ENCODE results near the gene GALNTL6. TPM values are rescaled to one million over a fixed set of nuclear protein-coding genes. Genes with fewer than 3 reads are reported as not detected.

Gene GALNTL6
- total and polyA plus RNA-seq, 2 of the 4 experiments (the other 2 are of a cell fraction): under 0.01 TPM; not detected in 1

DNA sequence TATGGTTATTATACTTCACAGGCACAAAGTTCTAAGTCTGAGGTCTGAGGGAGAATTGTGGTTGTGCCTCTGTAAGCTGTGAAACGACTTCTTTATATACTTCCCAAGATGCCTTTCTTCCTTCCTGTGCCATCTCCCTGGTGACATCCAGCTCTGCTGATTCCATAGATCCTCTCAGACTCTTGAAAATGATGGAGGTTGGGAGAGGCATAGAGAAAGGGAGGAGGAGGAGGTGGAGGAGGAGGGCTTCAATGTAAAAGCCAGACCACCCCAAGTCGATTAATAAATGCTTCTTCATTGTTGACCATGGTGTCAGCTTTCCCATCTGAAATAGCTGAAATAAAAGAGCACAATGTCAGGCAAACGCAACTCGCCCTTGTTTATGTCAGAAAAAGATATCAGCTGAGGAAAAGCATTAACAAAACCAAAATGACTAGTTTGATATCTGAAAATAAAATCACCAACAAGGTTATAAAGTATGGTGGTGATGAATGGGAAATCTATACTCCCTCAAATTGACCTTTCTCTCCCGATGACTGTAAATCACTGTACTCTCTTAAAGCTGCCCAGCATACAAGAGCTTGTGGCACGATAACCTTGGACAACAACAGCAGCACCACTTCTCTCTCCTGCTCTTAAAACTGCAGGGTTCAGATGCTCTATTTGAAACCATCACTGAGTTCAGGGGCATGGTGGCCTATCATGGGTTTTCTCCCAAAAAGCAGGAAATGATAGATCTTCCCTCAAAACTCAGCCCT, 1125.0 kb downstream of the GALNTL6 start:
- TF ChIP-seq, protein P1, sequence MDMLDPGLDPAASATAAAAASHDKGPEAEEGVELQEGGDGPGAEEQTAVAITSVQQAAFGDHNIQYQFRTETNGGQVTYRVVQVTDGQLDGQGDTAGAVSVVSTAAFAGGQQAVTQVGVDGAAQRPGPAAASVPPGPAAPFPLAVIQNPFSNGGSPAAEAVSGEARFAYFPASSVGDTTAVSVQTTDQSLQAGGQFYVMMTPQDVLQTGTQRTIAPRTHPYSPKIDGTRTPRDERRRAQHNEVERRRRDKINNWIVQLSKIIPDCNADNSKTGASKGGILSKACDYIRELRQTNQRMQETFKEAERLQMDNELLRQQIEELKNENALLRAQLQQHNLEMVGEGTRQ (IDR thresholded peaks at IDR 0.05; ENCODE audit: low read depth, low read length): no peak
- TF ChIP-seq RAD21 (IDR thresholded peaks at IDR 0.05; ENCODE audit: low read length) (no peak), BHLHE40 (IDR thresholded peaks at IDR 0.05; ENCODE audit: low read depth, low read length) (no peak), MXI1 (IDR thresholded peaks at IDR 0.05; ENCODE audit: borderline replicate concordance, low read depth, low read length) (no peak), CEBPB (IDR thresholded peaks at IDR 0.05; ENCODE audit: low read depth, low read length) (no peak), NFE2L2 (IDR thresholded peaks at IDR 0.05; ENCODE audit: low read depth, low read length) (no peak), RCOR1 (IDR thresholded peaks at IDR 0.05; ENCODE audit: insufficient replicate concordance, low read length) (no peak), SMC3 (IDR thresholded peaks at IDR 0.05; ENCODE audit: low read depth, low read length) (no peak), MAZ (IDR thresholded peaks at IDR 0.05; ENCODE audit: borderline replicate concordance, low read depth, low read length) (no peak), RFX5 (IDR thresholded peaks at IDR 0.05; ENCODE audit: low read depth, low read length) (no peak)
- TF ChIP-seq, protein P2, sequence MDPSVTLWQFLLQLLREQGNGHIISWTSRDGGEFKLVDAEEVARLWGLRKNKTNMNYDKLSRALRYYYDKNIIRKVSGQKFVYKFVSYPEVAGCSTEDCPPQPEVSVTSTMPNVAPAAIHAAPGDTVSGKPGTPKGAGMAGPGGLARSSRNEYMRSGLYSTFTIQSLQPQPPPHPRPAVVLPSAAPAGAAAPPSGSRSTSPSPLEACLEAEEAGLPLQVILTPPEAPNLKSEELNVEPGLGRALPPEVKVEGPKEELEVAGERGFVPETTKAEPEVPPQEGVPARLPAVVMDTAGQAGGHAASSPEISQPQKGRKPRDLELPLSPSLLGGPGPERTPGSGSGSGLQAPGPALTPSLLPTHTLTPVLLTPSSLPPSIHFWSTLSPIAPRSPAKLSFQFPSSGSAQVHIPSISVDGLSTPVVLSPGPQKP (IDR thresholded peaks at IDR 0.05; ENCODE audit: borderline replicate concordance, low read depth, low read length): no peak
- Histone ChIP-seq H2BK5ac (ENCODE audit: low read depth, low read length, poor library complexity, severe bottlenecking) (no peak overlapping the region), H3K23ac (ENCODE audit: low read depth, low read length) (no peak overlapping the region), H3K4ac (ENCODE audit: low read depth, low read length) (no peak overlapping the region), H3K27ac (ENCODE audit: insufficient read depth, low read length) (no peak overlapping the region), H2AFZ (replicated peaks; ENCODE audit: low read length, poor library complexity) (no peak overlapping the region), H2AK5ac (ENCODE audit: low read depth, low read length) (no peak overlapping the region), H3K4me3 (ENCODE audit: insufficient read depth, low read depth, low read length) (no peak overlapping the region), H3K9me3 (ENCODE audit: control insufficient read depth, insufficient read depth, low read length) (no peaks in the 10 kb centered on the region), H3K36me3 (ENCODE audit: control insufficient read depth, insufficient read depth, low read length) (no peaks in the 10 kb centered on the region), H4K5ac (ENCODE audit: low read depth, low read length) (no peak overlapping the region), H3K18ac (ENCODE audit: low read depth, low read length) (no peak overlapping the region), H3K56ac (ENCODE audit: extremely low read depth, insufficient read depth, low read length) (no peak overlapping the region), H2BK120ac (ENCODE audit: low read depth, low read length) (no peak overlapping the region), H4K8ac (ENCODE audit: low read depth in 2 of 2, low read length in 2 of 2) (no peak overlapping the region), H3K79me1 (ENCODE audit: low read depth in 1 of 2, low read length in 2 of 2) (no peaks in the 10 kb centered on the region), H4K20me1 (ENCODE audit: insufficient read depth, low read length) (no peaks in the 10 kb centered on the region), H3K9ac (ENCODE audit: low read depth, low read length) (no peak overlapping the region), H3K27me3 (ENCODE audit: control insufficient read depth, insufficient read depth, low read length) (0 out of 2 replicates have a peak, but pooled peaks cover 4% of the 10 kb centered on the region), H3K4me2 (ENCODE audit: low read depth, low read length) (no peak overlapping the region), H4K91ac (ENCODE audit: insufficient read depth, low read depth, low read length) (no peak overlapping the region), H2BK15ac (ENCODE audit: low read depth, low read length) (no peak overlapping the region), H3K14ac (replicated peaks; ENCODE audit: low read depth, low read length) (no peak overlapping the region), H2AK9ac (replicated peaks; ENCODE audit: low read depth, low read length, poor library complexity) (no peak overlapping the region), H2BK20ac (ENCODE audit: low read depth, low read length) (no peak overlapping the region), H3K4me1 (ENCODE audit: control insufficient read depth, insufficient read depth, low read length) (no peaks in the 10 kb centered on the region), H3K9me1 (ENCODE audit: insufficient read depth, low read length) (no peaks in the 10 kb centered on the region)
- DNase-seq (no peak), ATAC-seq (ENCODE audit: low read depth) (no peak)
- ChIA-PET POLR2A (ENCODE audit: unreplicated experiment) (interaction anchor here (0.8 kb wide), 1 partner anchor 9 kb away, joined by 3 read pairs; no protein-coding TSS in a partner anchor), CTCF (no interaction called here)
- intact Hi-C loops (cut with micrococcal nuclease) (no loop called here), dilution Hi-C loops (cut with HindIII; ENCODE audit: low sequenced_read_pairs, unreplicated experiment) (no loop called here), in situ Hi-C loops (cut with MboI; ENCODE audit: low sequenced_read_pairs) (no loop called here)
- whole genome bisulfite sequencing, 2 experiments (ENCODE audit: extremely low coverage in 2 of 2, insufficient read length in 1 of 2): no CpG with 5 or more reads among the region's 6 CpGs
- BruUV-seq (replicated peaks): no TSS peak
